HEK293 (cell line): Measurements from ENCODE around the gene PFN3.

Experiments used
- CTCF ChIA-PET: fragments of 350-600 bp; formaldehyde crosslinking; extraction: SDS; loops from one replicate; lab custom pipeline; 2021; ENCODE audit warnings: antibody characterized with exemption; lab: Yijun Ruan, JAX
- POLR2A ChIA-PET: fragments of 300-600 bp; formaldehyde crosslinking; extraction: SDS; loops from one replicate; lab custom pipeline; 2020; ENCODE audit warnings: antibody characterized with exemption, inconsistent platforms; lab: Yijun Ruan, JAX
- H3K27ac ChIP-seq: fragments of 200-500 bp; sonication (Bioruptor generic); 2 replicates; pipeline ENCODE4 v1.5.1; 2014; ENCODE audit warnings: low read depth, low read length, control low read depth, inconsistent platforms; ENCODE audit errors: extremely low read depth
- H3K36me3 ChIP-seq, 2 experiments: fragments of 200-500 bp in 1 of 2; sonication (Bioruptor generic) in 1 of 2; 1 replicate in 1 of 2; 2 replicates in 1 of 2; pipeline ENCODE4 v1.5.1; 2014 to 2017; ENCODE audit warnings: inconsistent platforms in 2 of 2, low read length in 2 of 2; ENCODE audit not compliant: control insufficient read depth in 2 of 2, insufficient read depth in 1 of 2
- H3K4me1 ChIP-seq: fragments of 200-500 bp; sonication (Bioruptor generic); 2 replicates; pipeline ENCODE4 v1.5.1; 2014; ENCODE audit warnings: mild to moderate bottlenecking, low read length, inconsistent platforms; ENCODE audit not compliant: control insufficient read depth, insufficient read depth
- H3K4me3 ChIP-seq: 2 replicates; pipeline ENCODE4 v1.5.1; 2011; ENCODE audit warnings: low read depth, mild to moderate bottlenecking, control low read depth, low read length, moderate library complexity
- H3K9me3 ChIP-seq: fragments of 200-500 bp; sonication (Bioruptor generic); 2 replicates; pipeline ENCODE4 v1.5.1; 2014; ENCODE audit warnings: low read depth, low read length, inconsistent platforms; ENCODE audit not compliant: control insufficient read depth, insufficient read depth
- HOXC10 ChIP-seq: sonication (generic); formaldehyde crosslinking; IDR thresholded peaks from 2 replicates; pipeline ENCODE4 v1.8.1; 2023; ENCODE audit warnings: mild to moderate bottlenecking, missing genetic modification reagents
- KLF8 ChIP-seq: fragments of 450-650 bp; formaldehyde crosslinking; IDR thresholded peaks from 2 replicates; pipeline ENCODE4 v1.5.1; 2016; ENCODE audit warnings: missing biosample characterization, missing genetic modification characterization
- MYNN ChIP-seq: fragments of 450-650 bp; formaldehyde crosslinking; IDR thresholded peaks from 2 replicates; pipeline ENCODE4 v1.5.1; 2016; ENCODE audit warnings: missing biosample characterization, missing genetic modification characterization, borderline replicate concordance
- REPIN1 ChIP-seq: fragments of 450-650 bp; formaldehyde crosslinking; IDR thresholded peaks from 2 replicates; pipeline ENCODE4 v1.5.1; 2017; ENCODE audit warnings: missing biosample characterization, missing genetic modification characterization, low read depth
- SALL2 ChIP-seq: fragments of 450-650 bp; formaldehyde crosslinking; IDR thresholded peaks from 2 replicates; pipeline ENCODE4 v1.5.0; 2017; ENCODE audit warnings: missing biosample characterization, mild to moderate bottlenecking, missing genetic modification characterization, borderline replicate concordance
- ZBTB17 ChIP-seq: fragments of 450-650 bp; formaldehyde crosslinking; IDR thresholded peaks from 2 replicates; pipeline ENCODE4 v1.5.1; 2016; ENCODE audit warnings: missing biosample characterization, missing genetic modification characterization
- ZBTB48 ChIP-seq: fragments of 450-650 bp; formaldehyde crosslinking; IDR thresholded peaks from 2 replicates; pipeline ENCODE4 v1.5.1; 2016; ENCODE audit warnings: missing biosample characterization, missing genetic modification characterization
- ZBTB7A ChIP-seq: fragments of 450-650 bp; formaldehyde crosslinking; IDR thresholded peaks from 2 replicates; pipeline ENCODE4 v1.5.1; 2016; ENCODE audit warnings: low read depth, missing biosample characterization, missing genetic modification characterization
- ZEB2 ChIP-seq: fragments of 450-650 bp; formaldehyde crosslinking; IDR thresholded peaks from 2 replicates; pipeline ENCODE4 v1.5.1; 2016; ENCODE audit warnings: missing biosample characterization, missing genetic modification characterization
- ZFHX2 ChIP-seq: fragments of 450-650 bp; formaldehyde crosslinking; conservative IDR thresholded peaks from 2 replicates; pipeline ENCODE4 v1.5.1; 2016; ENCODE audit warnings: missing biosample characterization, missing genetic modification characterization
- ZFP37 ChIP-seq: fragments of 450-650 bp; formaldehyde crosslinking; IDR thresholded peaks from 2 replicates; pipeline ENCODE4 v1.5.1; 2016; ENCODE audit warnings: missing biosample characterization, missing genetic modification characterization
- ZNF16 ChIP-seq: fragments of 450-650 bp; formaldehyde crosslinking; IDR thresholded peaks from 2 replicates; pipeline ENCODE4 v1.5.1; 2016; ENCODE audit warnings: low read depth, missing biosample characterization, missing genetic modification characterization
- ZNF19 ChIP-seq: fragments of 450-650 bp; formaldehyde crosslinking; IDR thresholded peaks from 2 replicates; pipeline ENCODE4; 2016; ENCODE audit warnings: missing biosample characterization, missing genetic modification characterization, low read depth
- ZNF202 ChIP-seq: fragments of 450-650 bp; formaldehyde crosslinking; IDR thresholded peaks from 2 replicates; pipeline ENCODE4 v1.5.1; 2016; ENCODE audit warnings: missing biosample characterization, missing genetic modification characterization, borderline replicate concordance
- ZNF239 ChIP-seq: fragments of 450-650 bp; formaldehyde crosslinking; IDR thresholded peaks from 2 replicates; pipeline ENCODE4 v1.5.1; 2016; ENCODE audit warnings: missing biosample characterization, missing genetic modification characterization
- ZNF274 ChIP-seq, 2 experiments: fragments of 200-500 bp in 1 of 2; fragments of 450-650 bp in 1 of 2; sonication (Bioruptor generic) in 1 of 2; formaldehyde crosslinking in 1 of 2; IDR thresholded peaks; 2 replicates each; pipeline versions ENCODE4 v1.5.1 to v1.6.1; 2014 to 2016; ENCODE audit warnings: borderline replicate concordance in 1 of 2, inconsistent platforms in 1 of 2, low read length in 1 of 2, missing biosample characterization in 1 of 2, missing genetic modification characterization in 1 of 2
- ZNF335 ChIP-seq: fragments of 450-650 bp; formaldehyde crosslinking; conservative IDR thresholded peaks from 2 replicates; pipeline ENCODE4 v1.5.1; 2016; ENCODE audit warnings: missing biosample characterization, missing genetic modification characterization
- ZNF366 ChIP-seq: fragments of 450-650 bp; formaldehyde crosslinking; conservative IDR thresholded peaks from 2 replicates; pipeline ENCODE4 v1.5.1; 2016; ENCODE audit warnings: missing biosample characterization, missing genetic modification characterization
- ZNF404 ChIP-seq: fragments of 450-650 bp; formaldehyde crosslinking; IDR thresholded peaks from 2 replicates; pipeline ENCODE4 v1.5.1; 2017; ENCODE audit warnings: missing biosample characterization, missing genetic modification characterization
- ZNF48 ChIP-seq: fragments of 450-650 bp; formaldehyde crosslinking; IDR thresholded peaks from 2 replicates; pipeline ENCODE4 v1.5.1; 2016; ENCODE audit warnings: missing biosample characterization, missing genetic modification characterization
- ZNF488 ChIP-seq: fragments of 450-650 bp; formaldehyde crosslinking; IDR thresholded peaks from 2 replicates; pipeline ENCODE4 v1.5.1; 2016; ENCODE audit warnings: missing biosample characterization, missing genetic modification characterization
- ZNF513 ChIP-seq: fragments of 450-650 bp; IDR thresholded peaks from 2 replicates; pipeline ENCODE4 v1.5.1; 2018; ENCODE audit warnings: missing biosample characterization, missing genetic modification characterization
- ZNF521 ChIP-seq: fragments of 450-650 bp; formaldehyde crosslinking; IDR thresholded peaks from 2 replicates; pipeline ENCODE4 v1.5.1; 2017; ENCODE audit warnings: missing biosample characterization, mild to moderate bottlenecking, missing genetic modification characterization
- ZNF529 ChIP-seq: fragments of 450-650 bp; formaldehyde crosslinking; IDR thresholded peaks from 2 replicates; pipeline ENCODE4 v1.5.1; 2017; ENCODE audit warnings: missing genetic modification characterization, missing biosample characterization; ENCODE audit not compliant: insufficient replicate concordance
- ZNF548 ChIP-seq: fragments of 450-650 bp; formaldehyde crosslinking; IDR thresholded peaks from 2 replicates; pipeline ENCODE4 v1.5.1; 2016; ENCODE audit warnings: missing biosample characterization, missing genetic modification characterization
- ZNF621 ChIP-seq: fragments of 450-650 bp; formaldehyde crosslinking; IDR thresholded peaks from 2 replicates; pipeline ENCODE4 v1.5.1; 2017; ENCODE audit warnings: missing biosample characterization, missing genetic modification characterization
- ZNF677 ChIP-seq: fragments of 450-650 bp; IDR thresholded peaks from 2 replicates; pipeline ENCODE4 v1.5.0; 2018; ENCODE audit warnings: missing biosample characterization, mild to moderate bottlenecking, missing genetic modification characterization, moderate library complexity
- ZNF747 ChIP-seq: fragments of 450-650 bp; formaldehyde crosslinking; IDR thresholded peaks from 2 replicates; pipeline ENCODE4 v1.5.1; 2016; ENCODE audit warnings: missing biosample characterization, missing genetic modification characterization
- ZNF76 ChIP-seq: fragments of 450-650 bp; formaldehyde crosslinking; IDR thresholded peaks from 2 replicates; pipeline ENCODE4; 2016; ENCODE audit warnings: low read depth, missing biosample characterization, missing genetic modification characterization, borderline replicate concordance
- TF ChIP-seq, protein P1 (sequence below): fragments of 450-650 bp; formaldehyde crosslinking; IDR thresholded peaks from 2 replicates; pipeline ENCODE4 v1.5.1; 2016; ENCODE audit warnings: missing biosample characterization, missing genetic modification characterization, low read depth

Gene PFN3

DNA sequence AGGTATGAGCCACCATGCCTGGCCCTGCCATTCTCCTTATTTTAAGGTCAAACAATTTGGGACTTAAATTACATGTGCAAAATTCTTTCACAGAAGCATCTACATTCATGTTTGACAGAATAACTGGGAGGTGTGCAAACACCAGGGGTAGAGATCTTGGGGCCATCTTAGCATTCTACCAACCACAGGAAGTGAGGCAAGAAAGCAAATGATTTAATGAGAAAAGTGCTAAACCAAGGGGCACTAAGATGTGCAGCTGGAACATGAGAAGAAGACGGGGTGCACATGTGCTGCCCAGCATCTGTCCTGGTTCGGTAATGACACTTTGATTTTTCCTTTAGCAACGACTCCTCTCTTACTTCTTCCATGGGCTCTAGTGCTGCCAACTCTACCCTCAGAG is 10.1 kb upstream of the PFN3 start (continued):
- TF ChIP-seq ZNF747 (tag by site-specific recombination) (no peak), HOXC10 (no peak), ZBTB48 (tag by site-specific recombination) (no peak), ZNF521 (tag by site-specific recombination) (no peak), ZNF19 (tag by site-specific recombination) (no peak), ZNF76 (no peak), ZNF488 (no peak)

GRCh38 chr5:177409043-177409801 is 8.8 kb upstream of the PFN3 start, which contains the start of gene F12:
F12 (minus strand) TSS chr5:177409564; CDS start chr5:177409527, 37 bp downstream.
- Histone ChIP-seq H3K4me1 (no peaks in the 10 kb centered on the region), H3K36me3 (no peaks in the 10 kb centered on the region), H3K4me3 (no peak within 1 kb of the TSS), H3K27ac (no peak within 1 kb of the TSS), H3K9me3 (no peaks in the 10 kb centered on the region)
- POLR2A ChIA-PET, result interaction anchor here (1.0 to 2.2 kb wide), 3 partner anchors 18 to 39 kb away, joined by 3 to 12 read pairs (median 3); partner anchors contain the start of gene GRK6
- TF ChIP-seq ZNF513 (tag by site-specific recombination), result no peak
- TF ChIP-seq REPIN1 (tag by site-specific recombination), result no peak
- no peak for TF ChIP-seq ZNF239 (tag by site-specific recombination)
- no peak for TF ChIP-seq ZBTB7A
- TF ChIP-seq ZBTB17 (tag by site-specific recombination), result no peak
- no peak for TF ChIP-seq ZNF677 (tag by site-specific recombination)
- no peak for TF ChIP-seq SALL2 (tag by site-specific recombination)
- no peak for TF ChIP-seq ZNF202 (tag by site-specific recombination)
- no peak for TF ChIP-seq ZNF335 (tag by site-specific recombination)
- no peak for TF ChIP-seq ZNF16 (tag by site-specific recombination)
- TF ChIP-seq ZEB2, result no peak
- TF ChIP-seq ZNF548 (tag by site-specific recombination), result no peak
- no peak for TF ChIP-seq ZFHX2 (tag by site-specific recombination)
- no peak for TF ChIP-seq ZNF366
- CTCF ChIA-PET, result interaction anchor here (0.7 to 1.1 kb wide), 6 partner anchors 19 to 92 kb away, joined by 3 to 6 read pairs (median 4); no protein-coding TSS in a partner anchor

GRCh38 chr5:177405805-177406204 is 5.3 kb upstream of the PFN3 start:
- POLR2A ChIA-PET, result interaction anchor here (2.4 kb wide), 1 partner anchor 49 kb away, joined by 13 read pairs; no protein-coding TSS in a partner anchor
- no peaks in the 10 kb centered on the region for H3K4me1 ChIP-seq
- TF ChIP-seq, protein P1, sequence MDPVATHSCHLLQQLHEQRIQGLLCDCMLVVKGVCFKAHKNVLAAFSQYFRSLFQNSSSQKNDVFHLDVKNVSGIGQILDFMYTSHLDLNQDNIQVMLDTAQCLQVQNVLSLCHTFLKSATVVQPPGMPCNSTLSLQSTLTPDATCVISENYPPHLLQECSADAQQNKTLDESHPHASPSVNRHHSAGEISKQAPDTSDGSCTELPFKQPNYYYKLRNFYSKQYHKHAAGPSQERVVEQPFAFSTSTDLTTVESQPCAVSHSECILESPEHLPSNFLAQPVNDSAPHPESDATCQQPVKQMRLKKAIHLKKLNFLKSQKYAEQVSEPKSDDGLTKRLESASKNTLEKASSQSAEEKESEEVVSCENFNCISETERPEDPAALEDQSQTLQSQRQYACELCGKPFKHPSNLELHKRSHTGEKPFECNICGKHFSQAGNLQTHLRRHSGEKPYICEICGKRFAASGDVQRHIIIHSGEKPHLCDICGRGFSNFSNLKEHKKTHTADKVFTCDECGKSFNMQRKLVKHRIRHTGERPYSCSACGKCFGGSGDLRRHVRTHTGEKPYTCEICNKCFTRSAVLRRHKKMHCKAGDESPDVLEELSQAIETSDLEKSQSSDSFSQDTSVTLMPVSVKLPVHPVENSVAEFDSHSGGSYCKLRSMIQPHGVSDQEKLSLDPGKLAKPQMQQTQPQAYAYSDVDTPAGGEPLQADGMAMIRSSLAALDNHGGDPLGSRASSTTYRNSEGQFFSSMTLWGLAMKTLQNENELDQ (tag by site-specific recombination), result no peak
- no peak for TF ChIP-seq ZFP37 (tag by site-specific recombination)
- TF ChIP-seq ZNF48 (tag by site-specific recombination), result no peak
- no peak for TF ChIP-seq ZNF274 (IDR thresholded peaks at IDR 0.05; ENCODE audit: low read length)
- TF ChIP-seq ZNF274 (tag by site-specific recombination; IDR thresholded peaks at IDR 0.05; ENCODE audit: borderline replicate concordance), result no peak
- no peak for TF ChIP-seq ZNF621
- no peak for TF ChIP-seq KLF8 (tag by site-specific recombination)
- no peak for TF ChIP-seq ZBTB7A
- TF ChIP-seq ZBTB17 (tag by site-specific recombination), result no peak
- no peak for TF ChIP-seq MYNN (tag by site-specific recombination)
- TF ChIP-seq ZNF404 (tag by site-specific recombination), result no peak
- TF ChIP-seq ZNF521 (tag by site-specific recombination), result no peak
- TF ChIP-seq ZNF529, result no peak

More at GRCh38 chr5:177405805-177406204, 5.3 kb upstream of the PFN3 start:
- no peaks in the 10 kb centered on the region for H3K9me3 ChIP-seq
- no peak overlapping the region for H3K27ac ChIP-seq
- H3K36me3 ChIP-seq, result no peaks in the 10 kb centered on the region
- CTCF ChIA-PET, result interaction anchor here (0.6 to 6.6 kb wide), 7 partner anchors 14 to 95 kb away, joined by 3 to 97 read pairs (median 54); no protein-coding TSS in a partner anchor
- H3K4me3 ChIP-seq, result no peak overlapping the region
